Nucleus accumbens (tissue), 56 donors: Measurements from ENCODE around the gene SYT8.
"Not testable (repeated sequence)": the region's sequence is repeated elsewhere in the genome, so short reads cannot be mapped to it uniquely, and the experiment has no call there.

Experiments used
- DNase-seq, 56 donors: peaks; one replicate each; lab custom pipeline; 2025; lab: John Stamatoyannopoulos, UW

The SYT8 gene, protein sequence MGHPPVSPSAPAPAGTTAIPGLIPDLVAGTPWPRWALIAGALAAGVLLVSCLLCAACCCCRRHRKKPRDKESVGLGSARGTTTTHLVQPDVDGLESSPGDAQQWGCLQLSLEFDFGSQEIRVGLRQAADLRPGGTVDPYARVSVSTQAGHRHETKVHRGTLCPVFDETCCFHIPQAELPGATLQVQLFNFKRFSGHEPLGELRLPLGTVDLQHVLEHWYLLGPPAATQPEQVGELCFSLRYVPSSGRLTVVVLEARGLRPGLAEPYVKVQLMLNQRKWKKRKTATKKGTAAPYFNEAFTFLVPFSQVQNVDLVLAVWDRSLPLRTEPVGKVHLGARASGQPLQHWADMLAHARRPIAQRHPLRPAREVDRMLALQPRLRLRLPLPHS

DNA sequence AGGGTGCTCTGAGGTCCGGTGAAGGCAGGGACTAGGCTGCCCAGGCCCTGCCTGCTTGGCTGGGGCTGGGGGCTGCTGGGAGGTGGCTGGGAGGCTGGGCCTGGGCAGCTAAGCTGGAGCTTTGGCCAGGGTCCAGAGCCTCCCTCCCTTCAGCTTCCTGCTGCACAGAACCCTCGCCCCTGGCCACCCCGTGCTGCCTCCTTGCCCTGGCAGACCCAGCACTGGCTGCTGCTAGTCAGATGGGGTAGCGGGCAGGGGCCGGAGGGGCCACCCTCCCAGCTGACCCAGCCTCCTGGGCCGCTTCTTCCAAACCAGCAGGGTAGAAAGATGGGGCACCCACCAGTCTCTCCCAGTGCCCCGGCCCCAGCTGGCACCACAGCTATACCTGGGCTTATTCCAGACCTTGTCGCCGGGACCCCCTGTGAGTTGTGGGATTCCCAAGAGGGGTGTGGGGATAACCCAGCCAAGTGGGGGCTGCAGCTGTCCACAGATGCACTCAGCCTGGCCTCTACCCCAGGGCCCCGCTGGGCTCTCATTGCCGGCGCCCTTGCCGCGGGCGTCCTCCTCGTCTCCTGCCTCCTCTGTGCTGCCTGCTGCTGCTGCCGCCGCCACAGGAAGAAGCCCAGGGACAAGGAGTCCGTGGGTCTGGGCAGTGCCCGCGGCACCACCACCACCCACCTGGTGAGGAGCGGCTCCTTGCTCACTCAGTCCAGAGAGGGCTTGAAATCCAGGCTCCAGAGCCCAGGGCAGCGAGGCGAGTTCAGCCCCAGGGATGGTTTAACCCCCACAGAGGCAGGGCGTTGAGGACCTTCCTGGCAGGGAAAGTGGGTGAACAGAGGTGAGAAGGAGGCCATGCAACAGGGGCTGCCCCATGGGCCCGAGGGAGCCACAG is at the start of gene SYT8:
TSS of gene SYT8 (plus strand) at position 212 of the 892 bp plus-strand sequence. CDS start at position 328, 116 bp downstream.
- DNase-seq, result no peak

DNA sequence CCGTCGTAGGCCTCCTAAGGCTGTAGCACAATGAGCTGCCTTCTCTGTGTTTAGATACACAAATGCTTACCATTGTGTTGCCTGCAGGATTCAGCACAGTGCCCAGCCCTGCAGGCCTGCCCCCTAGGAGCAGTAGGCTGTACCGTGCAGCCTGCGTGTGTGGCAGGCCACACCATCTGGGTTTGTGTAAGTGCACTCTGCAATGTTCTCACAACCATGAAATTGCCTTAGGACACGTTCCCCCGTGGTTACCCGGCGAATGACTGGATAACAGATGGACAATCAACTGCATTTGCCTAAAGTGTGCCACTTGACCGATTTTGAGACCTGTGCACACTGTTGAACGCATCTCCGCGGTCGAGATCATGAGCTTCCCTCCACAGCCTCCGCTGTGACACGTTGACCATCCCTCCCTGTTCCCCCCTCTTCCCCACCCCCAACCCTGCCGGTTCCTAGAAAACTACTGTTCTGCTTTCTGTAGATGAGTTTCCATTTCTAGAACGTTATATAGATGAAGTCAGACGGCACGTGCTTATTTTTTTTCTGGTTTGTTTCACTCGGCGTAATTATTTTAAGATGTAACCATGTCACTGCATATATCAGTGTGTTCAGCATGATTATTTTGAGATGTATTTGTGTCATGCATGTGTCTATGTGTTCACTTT is 48.9 kb upstream of the SYT8 start:
- DNase-seq, result no peak

DNA sequence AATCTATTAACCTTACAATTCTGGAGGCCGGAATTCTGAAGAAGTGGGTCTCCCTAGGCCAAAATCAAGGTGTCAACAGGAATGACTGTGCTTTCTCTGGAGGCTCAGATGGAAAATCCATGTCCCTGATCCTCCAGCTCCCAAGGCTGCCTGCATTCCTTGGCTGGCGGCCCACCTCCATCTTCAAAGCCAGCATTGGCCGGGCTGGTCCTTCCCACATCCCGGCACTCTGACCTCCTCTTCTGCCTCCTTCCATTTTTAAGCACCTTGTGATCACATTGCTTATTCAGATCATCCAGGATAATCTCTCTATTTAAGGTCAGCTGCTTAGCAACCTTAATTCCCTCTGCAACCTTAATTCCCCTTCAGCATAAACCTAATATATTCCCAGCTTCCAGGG is 48.3 kb upstream of the SYT8 start:
- DNase-seq, result no peak

DNA sequence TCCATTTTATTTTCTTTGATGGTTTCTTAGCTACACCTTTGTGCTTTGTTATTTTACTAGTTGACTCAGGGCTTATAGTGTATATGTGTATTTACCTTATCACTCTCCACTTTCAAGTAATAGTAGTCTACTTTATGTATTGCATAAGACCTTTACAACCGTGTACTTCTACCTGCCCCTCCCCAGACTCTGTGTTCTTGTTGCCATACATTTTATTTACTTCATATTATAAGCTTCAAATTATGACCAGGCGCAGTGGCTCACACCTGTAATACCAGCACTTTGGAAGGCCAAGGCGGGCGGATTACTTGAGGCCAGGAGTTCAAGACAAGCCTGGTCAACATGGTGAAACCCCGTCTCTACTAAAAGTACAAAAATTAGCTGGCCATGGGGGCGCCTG is 42.9 kb upstream of the SYT8 start:
- DNase-seq, result no peak

DNA sequence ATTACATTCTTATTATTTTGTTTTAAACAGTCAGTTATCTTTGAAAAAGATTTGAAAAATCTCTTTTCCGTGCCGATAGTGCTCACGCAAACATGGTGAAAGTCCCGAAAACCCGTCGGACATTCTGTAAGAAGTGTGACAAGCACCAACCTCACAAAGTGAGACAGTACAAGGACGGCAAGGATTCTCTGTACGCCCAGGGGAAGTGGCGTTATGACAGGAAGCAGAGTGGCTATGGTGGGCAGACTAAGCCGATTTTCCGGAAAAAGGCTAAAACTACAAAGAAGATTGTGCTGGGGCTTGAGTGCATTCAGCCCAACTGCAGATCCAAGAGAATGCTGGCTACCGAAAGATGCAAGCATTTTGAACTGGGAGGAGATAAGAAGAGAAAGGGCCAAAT is 42.3 kb upstream of the SYT8 start:
- DNase-seq, result no peak

DNA sequence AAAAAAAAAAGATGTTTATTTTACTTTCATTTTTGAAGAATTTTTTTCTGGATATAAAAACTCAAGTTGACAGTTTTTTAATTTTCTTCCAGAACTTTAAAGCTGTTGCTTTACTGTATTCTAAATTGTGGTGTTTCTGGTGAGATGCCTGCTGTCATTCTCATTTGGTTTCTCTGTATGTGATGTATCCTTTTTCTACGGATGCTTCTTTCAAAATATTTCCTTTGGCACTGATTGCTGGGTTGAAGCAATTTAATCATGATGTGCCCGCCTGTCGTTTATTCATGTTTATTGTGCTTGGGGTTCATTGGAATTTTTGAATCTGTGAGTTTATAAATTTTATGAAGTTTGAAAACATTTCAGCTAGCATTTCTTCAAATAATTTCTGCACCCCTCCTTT is 41.7 kb upstream of the SYT8 start:
- no peak for DNase-seq

DNA sequence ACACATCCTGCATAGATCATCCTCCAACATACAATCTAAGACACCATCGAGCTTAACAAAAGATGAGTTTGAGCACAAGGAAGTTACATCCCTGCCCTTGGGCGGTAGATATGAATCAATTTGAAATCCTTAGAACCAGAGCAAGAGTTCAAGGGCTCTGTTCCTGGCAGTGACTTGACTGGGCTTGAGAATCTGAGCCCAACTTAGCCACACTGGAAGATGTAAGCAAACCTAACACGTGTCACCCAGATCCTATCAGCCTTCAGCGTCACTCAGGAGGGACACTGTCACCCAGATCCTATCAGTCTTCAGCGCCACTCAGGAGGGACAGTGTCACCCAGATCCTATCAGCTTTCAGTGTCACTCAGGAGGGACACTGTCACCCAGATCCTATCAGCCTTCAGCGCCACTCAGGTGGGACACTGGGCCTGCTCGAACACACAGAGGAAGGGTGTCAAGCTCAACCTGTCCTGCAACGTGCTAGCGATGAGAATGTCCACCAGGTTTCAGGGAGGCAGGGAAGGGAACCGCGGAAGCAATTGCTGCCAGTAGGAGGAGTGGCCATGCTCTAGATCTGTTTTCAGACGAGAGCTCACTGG is 38.3 kb upstream of the SYT8 start:
- no peak for DNase-seq

DNA sequence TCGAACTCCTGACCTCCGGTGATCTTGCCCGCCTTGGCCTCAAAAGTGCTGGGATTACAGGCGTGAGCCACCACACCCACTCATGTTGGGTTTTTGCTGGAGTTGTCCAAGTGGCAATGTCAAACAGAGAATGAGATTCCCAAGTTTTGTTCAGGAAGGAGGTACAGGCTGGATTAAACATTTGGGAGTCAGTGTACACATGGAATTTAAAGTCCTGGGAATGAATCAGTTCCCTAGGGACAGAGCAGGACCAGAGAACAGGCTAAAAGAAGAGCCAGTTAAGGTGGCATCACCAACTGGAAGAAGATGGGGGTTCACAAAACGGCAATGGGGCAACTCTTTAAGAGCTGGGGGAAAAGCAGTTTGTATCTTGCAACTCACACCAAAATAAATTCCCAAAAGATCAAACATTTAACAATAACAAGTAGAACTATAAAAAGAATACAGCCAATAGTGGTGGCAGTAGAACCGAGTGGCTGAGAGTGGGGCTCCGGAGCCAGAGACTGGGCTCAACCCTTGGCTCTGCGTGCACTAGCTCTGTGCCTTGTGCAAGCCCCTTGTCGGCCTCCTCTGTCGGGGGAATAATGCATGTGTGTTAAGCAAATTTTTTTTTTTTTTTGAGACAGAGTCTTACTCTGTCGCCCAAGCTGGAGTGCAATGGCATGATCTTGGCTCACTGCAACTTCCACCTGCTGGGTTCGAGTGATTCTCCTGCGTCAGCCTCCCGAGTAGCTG is 37.2 kb upstream of the SYT8 start:
- DNase-seq, result no peak

DNA sequence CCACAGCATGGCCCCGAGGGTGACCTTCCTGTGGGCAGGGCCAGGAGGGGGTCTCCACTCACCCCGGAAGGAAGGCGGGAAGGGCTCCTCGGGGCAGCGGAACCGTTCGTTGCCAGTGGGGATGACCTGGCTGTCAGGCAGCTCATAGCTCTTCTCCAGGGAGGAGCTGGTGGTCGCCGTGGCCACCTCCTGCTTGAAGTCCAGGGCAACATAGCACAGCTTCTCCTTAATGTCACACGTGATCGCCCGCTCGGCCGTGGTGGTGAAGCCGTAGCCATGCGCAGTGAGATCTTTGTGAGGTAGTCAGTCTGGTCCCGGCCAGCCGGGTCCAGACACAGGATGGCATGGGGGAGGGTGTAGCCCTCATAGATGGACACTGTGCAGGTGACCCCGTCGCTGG is 31.5 kb upstream of the SYT8 start:
- no peak for DNase-seq

DNA sequence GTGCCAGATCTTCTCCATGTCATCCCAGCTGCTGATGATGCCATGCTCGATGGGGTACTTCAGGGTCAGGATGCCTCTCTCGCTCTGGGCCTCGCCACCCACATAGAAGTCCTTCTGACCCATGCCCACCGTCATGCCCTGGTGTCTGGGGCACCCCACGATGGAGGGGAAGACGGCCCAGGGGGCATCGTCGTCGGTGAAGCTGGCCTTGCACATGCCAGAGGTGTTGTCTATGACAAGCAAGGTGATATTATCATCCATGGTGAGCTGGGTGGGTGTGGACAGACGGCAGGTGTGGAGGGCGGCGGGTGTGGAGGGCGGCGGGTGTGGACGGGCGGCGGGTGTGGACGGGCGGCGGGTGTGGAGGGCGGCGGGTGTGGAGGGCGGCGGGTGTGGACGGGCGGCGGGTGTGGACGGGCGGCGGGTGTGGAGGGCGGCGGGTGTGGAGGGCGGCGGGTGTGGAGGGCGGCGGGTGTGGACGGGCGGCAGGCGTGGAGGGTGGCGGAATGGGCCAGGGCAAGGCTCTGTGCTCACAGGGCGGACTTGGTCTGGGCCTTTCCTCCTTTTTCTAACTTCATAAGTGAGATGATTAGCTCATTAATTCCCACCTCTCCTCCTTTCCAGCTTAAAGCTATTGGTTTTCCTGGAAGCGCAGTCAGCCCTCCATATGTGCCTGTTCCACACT is 30.8 kb upstream of the SYT8 start:
- not testable (repeated sequence) for DNase-seq

DNA sequence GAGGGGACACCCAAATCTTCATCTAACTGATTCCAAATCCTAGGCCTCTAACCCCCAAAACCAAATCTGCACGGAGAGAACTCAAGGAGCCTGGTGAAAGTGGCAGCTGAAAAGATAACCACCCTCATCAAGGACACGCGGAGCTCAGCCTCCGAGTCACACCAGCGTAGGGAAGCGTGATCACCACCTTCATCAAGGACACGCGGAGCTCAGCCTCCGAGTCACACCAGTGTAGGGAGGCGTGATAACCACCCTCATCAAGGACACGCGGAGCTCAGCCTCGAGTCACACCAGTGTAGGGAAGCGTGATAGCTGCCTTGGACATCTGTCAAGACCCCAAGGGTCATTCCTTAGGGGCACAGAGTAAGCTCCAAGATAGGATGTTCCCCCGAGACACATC is 29.3 kb upstream of the SYT8 start:
- DNase-seq, result no peak

DNA sequence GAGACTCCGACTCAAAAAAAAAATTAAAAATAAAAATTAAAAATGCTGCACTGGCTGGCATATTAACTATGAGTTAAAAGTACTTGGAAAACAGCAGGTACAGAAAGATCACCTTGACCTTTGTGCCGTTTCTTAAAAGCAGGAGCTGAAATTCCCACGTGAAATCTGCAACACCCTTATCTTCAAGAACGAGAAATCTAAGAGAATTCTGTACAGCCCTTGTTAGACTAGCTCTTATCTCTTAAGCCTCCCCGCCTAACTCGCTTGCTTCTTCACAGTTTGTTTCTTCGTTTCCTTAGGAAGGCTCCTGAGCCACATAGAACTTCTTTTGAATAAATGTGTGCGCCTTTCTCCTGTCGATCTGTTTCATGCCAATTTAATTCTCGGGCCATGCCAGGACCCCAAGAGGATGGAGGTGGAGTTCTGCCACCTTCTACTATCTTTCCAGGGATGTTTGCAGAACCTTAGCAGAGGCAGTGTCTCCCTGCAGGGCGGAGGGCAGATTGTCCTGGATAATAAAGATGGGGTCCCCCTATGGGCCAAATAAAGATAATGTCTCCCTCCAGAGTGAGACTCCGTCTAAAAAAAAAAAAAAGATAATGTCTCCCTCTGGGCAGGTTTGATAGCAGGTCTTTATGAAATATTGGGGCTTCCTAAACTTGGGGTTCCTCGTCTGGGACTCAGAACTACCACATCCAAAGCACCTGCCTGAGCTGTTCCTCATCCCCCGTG is 27.4 kb upstream of the SYT8 start:
- no peak for DNase-seq

DNA sequence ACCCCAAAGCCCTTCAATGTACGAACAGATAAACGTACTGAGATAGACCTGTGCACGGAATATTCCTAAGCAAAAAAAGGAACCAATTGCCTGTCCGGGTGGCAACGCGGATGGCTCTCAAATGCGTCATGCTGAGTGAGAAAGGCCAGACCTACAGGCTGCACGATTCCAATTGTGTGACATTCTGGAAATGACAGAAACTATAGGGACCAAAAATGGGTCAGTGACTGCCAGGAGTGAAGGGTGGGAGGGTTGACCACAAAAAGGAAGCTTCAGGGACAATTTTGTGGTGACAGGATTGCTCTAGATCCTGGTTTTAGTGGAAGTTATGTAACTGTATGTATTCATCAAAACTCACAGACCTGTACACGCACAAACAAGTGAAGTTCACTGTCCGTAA is 24.0 kb upstream of the SYT8 start:
- no peak for DNase-seq

DNA sequence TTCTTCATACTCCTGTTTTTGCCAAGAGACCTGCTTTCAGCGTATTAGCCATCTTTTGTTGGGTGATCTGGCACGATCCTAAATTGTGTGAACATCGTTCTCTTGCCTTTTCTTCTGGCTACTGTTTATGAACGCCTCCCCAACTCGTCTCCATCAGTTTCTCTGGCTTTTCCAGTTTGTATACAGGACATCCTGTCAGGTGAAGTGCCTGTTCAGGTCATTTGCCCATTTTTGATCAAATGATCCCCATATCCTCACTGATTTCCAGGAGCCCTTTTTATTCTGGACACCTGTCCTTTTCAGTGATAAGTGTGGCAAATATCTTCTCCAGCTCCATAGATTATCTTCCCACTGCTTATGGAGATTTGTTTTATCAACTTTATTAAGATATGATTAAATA is 22.5 kb upstream of the SYT8 start:
- no peak for DNase-seq

DNA sequence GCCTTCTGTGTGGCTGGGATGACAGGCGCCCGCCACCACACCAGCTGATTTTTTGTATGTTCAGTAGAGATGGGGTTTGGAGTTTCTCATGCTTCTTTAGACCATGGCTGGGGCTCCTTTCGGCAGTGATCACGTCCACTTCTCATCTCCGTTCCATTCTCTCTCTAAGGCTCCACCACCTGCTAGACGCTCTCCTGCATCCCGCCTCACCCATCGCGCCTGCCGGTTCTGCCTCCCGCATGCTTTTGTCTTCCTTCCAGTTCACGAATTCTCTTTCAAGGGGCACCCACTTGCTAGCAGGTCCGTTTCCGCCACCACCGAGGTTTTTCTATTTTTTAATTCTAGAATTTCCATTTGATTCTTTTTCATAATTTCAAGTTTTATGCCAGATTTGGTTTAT is 22.0 kb upstream of the SYT8 start:
- no peak for DNase-seq

DNA sequence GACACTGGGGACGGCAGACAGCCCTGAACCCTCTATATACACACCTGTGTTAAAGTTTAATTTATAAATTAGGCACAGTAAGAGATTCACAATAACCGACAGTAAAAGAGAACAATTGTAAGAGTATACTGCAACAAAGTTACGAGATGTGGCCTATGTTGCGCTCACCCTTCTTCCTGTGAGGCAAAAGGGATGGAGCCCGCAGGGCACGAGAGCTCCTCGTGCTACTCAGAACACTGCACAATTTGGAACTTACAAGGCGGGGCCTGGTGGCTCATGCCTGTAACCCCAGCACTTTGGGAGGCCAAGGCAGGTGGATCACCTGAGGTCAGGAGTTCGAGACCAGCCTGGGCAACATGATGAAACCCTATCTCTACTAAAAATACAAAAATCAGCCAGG is 21.4 kb upstream of the SYT8 start:
- DNase-seq, result not testable (repeated sequence)

DNA sequence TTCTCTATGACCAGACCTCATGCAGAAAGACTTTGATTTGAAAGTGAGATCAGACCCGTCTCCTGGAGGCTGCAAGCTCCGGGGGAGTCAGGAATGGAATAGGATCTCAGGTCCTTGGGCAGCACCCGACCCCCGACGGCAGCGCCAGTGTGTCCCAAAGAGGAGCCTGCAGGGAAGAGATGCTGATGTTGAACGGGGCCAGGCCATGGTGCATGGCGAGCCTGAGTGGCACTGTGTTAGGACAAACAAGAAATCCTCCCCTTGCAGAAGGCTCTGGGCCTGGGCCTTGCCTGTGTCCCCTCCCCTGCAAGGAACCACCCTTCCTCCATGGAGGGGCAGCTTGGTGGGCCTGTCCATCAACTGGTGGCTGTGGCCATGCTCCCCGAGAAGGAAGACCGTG is 20.1 kb upstream of the SYT8 start:
- DNase-seq, result no peak

DNA sequence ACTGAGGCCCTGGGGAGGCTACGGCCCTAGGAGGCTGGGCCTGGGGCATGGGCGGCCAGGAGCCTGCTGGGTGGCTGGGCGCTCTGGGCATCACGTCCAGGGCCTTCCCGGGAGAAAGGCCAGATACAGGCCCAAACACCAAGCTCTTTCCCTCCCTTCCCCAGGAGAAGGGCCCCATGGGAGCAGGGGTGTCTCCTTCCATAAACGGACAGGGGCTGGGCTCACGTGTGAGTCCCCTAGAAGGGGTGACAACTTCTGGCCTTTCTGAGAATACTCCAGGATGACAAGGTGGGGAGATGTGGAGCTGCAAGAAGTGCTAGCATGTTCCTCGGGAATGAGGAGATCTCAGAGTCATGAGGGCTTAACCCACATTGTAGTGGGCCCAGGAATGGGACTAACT is 19.5 kb upstream of the SYT8 start:
- no peak for DNase-seq

DNA sequence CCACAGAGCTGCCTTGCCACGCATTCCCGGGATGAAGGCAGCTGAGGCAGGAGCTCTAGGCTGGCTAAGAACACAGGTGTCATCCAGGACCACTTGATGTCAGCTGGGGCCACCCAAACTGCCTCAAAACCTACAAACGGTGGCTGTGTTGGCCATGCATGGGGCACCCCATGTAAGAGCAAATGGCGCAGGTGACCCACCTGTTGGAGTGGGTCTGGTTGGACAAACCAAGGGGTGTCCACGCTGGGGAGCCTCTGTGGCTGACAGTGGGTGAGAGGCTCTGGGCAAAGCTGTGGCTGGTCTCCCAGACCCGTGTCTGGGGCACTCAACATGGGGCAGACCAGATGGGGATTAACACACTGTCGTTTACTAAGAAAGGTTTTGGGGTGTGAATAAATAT is 19.0 kb upstream of the SYT8 start:
- DNase-seq, result no peak
